HuH-7.5 (cell line): ENCODE measurements around the gene ADGRL3.

ENCODE experiments used
- DNase-seq: peaks from one replicate; pipeline ENCODE4 v3.0.0; 2011; ENCODE audit warnings: low spot score

Gene ADGRL3

GRCh38 chr4:61200187-61200915 is at the start of gene ADGRL3:
Gene ADGRL3, plus strand, starts transcription at chr4:61200326.
- peak; percentile 15 for DNase-seq

GRCh38 chr4:61152433-61152832 is 47.7 kb upstream of the ADGRL3 start:
- no peak for DNase-seq

DNA sequence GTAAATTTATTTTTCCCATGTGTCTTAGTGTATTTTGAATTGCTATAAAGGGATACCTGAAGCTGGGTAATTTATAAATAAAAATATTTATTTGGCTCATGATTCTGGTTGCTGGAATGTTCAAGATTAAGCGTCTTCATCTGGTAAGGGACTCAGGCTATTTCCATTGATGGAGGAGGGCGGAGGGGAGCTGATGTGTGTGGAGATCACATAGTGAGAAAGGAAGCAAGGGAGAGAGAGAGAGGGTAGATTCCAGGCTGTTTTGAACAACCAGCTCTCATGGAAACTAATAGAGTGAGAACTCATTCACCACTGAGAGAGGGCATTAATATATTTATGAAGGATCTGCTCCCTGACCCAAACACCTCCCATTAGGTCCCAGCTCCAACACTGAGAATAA is 39.6 kb upstream of the ADGRL3 start:
- DNase-seq: no peak

DNA sequence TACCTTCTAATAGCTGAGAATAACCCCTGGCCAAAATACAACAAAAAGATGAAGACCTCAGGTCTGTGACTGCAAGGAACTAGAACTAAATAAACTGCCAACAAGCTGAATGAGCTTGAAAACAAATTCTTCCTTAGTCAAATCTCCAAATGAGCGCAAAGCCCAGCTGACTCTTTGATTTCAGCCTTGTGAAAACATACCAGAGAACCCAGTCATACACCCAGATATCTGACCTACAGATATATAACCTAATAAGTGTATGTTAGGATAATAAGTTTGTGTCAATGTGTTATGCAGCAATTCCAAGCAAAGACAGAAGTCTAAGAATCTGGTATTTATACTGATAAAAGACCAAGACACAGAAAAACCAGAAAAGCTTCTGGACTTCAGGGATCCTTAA is 38.0 kb upstream of the ADGRL3 start:
- DNase-seq: no peak

DNA sequence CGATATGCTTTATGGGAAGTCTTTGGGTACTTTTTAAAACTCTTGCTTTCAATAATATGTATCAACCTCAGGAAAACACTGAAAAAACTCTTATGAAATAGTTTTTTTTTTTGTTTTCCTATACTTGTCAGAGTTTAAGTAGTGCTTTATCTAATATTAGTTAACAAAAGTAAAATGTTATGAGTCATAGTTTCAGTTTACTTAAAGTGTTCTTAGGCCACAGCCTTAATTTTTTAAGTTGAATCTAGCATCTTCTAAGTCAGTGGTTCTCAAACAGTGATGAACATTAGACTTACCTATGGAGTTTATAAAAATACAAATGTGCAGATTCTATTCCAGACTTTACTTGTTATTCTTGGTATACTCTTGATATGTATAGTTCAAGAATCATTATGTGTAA is 26.3 kb upstream of the ADGRL3 start:
- no peak for DNase-seq

DNA sequence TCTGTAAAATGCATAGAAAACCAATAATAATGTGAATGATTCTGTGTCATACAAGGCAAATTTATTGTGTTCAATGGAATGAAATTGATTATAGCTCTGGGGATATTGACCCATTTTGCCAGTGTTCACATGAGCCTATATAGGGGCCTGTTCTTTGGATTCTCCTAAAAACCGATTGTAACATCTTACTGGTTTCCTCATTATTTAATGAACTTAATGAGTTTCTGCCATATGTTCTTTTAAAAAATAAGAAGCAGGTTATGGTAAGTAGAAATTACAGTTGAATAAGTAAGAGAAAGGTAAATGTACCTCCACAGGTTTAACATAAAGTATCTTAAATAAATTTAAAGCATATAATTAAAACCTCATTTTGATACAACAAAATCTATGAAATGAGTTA is 24.6 kb upstream of the ADGRL3 start:
- DNase-seq: no peak

DNA sequence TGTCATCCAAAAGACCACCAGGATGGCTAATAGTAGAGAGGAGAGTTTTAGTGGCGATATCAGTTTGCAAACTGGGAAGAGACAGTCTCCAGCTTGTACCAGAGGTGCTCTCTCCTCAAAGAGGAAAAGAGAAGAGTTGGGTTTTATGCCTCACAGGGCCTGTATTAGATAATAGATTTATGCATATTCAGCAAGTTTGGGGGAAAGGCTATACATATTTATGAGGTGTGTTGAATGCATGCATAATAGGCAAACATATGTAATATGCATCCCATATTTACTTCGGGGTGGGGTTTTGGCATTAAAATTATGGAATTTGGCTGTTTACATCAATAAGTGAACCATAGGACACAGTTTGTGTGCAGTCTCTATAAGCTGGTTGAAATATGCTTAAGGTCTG is 22.8 kb upstream of the ADGRL3 start:
- DNase-seq: no peak

GRCh38 chr4:61180405-61180804 is 19.7 kb upstream of the ADGRL3 start:
- no peak for DNase-seq

- no peak for DNase-seq
Measured at GRCh38 chr4:61182915-61183314, 17.2 kb upstream of the ADGRL3 start.

DNA sequence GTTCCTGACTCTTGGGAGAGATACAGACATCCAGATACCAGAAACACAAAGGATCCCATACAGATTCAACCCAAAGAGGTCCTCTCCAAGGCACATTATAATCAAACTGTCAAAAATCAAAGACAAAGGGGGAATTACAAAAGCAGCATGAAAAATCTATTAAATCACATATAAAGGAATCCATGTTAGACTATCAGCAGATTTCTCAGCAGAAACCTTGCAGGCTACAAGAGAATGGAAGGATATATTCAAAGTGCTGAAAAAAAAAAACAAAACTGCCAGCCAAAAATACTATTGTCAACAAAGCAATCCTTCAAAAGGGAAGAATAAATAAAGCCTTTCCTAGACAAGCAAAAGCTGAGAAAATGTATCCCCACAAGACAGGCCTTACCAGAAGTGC is 14.8 kb upstream of the ADGRL3 start:
- DNase-seq: no peak

DNA sequence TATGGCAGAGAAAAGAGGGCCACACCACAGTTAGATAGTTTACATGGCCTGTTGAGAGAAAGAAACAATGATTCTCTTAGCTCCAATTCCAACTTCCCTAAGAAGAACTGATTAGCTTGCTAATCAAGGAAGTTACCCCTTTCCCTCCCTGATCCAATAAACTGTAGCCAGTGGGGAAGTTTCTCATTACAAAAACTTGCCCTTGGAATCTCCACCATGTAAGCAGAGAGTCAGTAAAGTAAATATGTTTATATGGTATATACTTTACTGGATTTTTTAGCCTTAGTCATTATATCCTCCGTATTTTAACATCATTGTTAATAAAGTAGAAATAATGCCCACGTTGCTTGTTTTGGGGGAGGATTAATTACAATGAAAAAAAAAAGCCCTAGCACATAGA is 7.7 kb upstream of the ADGRL3 start:
- DNase-seq: no peak

DNA sequence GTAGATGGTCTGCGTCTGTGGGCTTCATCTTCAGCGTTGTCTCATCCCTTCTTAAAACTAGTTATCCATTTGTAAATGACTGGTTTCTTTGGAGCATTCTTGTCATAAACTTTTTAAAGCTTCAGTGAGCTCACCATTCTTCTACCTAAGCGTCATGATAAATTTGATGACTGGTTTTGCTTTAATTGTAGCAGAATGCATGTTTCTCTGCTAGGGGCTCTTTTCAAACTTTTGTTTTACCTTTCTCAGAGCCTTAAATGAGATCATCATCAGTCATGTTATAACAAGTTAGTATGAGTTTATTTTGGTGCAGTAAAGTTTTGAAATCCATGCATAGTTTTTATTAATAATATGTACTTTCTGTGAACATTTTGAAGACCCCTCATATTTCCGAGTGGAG is 6.3 kb upstream of the ADGRL3 start:
- no peak for DNase-seq

DNA sequence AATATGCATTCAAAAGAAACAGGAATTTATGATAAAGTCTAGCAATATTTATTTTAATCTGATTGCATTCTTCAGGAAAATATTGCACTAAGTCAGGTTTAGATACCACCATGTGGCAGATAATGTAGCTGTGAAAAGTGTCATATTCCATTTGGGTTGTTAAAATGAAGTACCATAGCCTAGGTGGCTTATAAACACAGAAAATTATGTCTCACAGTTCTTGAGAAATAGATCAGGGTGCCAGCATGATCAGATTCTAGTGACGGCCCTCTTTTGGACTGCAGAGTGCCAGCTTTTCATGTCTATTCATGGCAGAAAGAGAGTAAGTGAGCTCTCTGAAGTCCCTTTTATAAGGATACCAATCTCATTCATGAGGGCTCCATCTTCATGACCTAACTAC is 5.6 kb upstream of the ADGRL3 start:
- DNase-seq: no peak

DNA sequence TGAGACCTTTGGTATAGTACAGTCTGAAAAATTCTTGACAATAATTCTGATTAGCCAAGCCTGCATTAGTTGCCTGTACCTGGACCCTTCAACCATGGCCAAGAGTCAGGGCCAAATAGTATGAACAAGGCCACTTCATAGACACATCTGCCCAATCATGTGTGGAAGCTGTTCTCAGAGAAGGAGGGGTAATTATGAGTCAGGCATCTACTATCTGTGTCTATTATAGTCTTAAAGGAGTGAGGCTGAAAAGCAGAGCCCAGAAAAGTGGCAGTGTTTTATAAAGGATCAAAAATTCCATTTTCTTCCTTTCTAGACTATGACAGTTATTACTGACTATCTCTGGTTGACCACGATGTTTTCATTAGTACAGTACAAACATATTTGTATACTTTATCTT is 5.0 kb upstream of the ADGRL3 start:
- no peak for DNase-seq

GRCh38 chr4:61198686-61199085 is 1.4 kb upstream of the ADGRL3 start:
- no peak for DNase-seq

DNA sequence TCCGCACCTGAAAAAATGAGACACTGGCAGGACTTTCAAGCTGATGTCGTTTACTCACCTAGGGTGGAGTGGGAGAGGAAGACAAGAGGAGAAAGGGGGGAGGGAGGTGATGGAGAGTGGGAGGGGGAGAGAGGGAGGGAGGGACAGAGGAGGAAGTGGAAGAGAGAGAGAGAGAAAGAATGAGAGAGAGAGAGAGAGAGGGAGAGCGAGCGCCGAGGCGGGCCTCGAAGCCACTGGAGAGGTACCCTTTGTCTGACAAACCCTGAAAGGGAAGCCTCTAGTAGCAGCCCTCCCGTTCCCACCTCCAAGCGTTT is 296 bp upstream of the ADGRL3 start:
- no peak for DNase-seq

DNA sequence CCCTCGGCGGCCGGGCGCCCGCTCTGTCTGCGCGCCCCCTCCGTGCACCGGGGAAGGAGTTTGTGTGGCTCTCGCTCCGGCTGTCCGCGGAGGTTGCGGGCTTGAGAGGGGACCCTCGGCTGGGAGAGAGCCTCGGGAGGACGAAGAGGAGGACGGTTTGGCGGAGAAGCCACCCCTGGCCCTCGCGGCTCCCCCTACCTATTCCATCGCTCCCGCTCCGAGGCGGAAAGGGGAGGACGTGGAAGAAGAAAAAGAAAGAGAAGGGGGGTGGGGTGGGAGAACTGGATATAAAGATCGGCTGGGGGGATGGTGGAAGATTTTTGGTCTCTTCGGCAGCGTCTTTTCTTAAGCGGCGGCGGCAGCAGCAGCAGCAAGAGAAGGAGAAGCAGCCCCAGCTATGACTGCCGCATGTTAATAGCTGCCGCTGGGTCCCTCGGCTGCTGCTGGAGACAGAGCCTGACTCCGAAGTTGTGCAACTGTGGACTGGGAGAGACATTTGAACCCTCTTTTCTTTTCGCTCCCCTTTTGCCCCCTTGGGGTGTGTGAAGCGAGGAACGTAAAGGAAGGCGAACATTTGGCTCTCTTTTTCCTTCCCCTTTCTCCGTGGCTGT is 895 bp downstream of the ADGRL3 start:
- peak; percentile 43 for DNase-seq

GRCh38 chr4:61201561-61201960 is 1.4 kb downstream of the ADGRL3 start:
- peak; percentile 28 for DNase-seq

- DNase-seq: peak; percentile 24
Measured at GRCh38 chr4:61201961-61202637, 2.0 kb downstream of the ADGRL3 start.

DNA sequence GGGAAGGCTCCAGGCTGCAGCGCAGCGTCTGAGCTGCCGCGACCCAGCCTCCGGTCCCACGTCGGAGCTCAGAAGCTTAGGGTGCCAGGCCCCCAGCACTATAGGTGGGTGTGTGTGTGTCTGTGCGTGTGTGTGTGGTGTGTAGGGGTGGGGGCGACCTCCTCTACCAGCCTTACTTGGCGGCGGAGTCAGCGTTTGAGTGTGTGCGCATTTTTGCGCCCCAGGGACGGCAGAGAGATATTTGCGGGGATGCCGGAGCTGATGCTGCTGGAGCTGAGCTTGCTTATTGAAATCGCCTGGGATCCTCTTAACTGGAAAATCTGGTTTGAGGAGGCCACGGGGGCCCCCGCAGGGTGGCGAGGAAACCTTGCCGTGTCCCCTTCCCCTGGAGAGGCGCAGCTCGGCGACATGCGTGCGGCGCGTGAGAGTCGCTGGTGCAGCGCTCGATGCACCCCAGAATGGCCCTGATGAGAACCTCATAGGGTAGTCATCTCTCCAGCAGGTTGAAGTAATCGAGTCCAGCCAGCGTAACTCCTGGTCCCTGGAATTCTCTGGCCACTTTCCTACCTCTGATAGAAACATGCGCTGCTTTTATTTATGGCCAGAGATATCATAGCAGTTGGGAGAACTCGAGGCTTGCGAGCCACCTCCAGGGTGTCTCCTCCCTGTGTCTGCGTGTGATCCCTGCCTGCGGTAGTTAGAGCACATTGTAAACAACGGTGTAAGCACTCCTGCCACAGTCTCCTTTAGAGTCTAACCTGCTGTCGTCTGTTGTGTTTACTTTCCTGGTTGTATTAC is 2.7 kb downstream of the ADGRL3 start:
- DNase-seq: peak; percentile 56

DNA sequence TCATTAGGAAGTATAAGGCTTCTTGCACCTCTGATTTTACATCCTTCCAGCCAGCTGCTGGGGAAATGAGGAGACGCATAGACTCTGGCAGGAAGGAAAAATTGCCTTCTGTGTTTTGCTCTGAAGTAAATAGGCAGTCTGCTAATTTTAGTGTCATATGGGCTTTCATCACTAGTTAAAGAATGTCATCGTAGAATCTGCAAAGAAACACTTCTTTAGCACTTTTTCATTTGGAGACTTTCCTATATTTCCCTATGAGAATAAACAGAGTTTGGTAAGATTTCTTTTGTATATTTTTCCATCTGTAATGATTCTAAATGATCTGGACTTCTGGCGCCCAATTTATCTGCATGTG is 3.3 kb downstream of the ADGRL3 start:
- DNase-seq: no peak

GRCh38 chr4:61204353-61205060 is 4.4 kb downstream of the ADGRL3 start:
- peak; percentile 43 for DNase-seq
